Tibial nerve (tissue), 4 donors: ENCODE measurements around the gene ATP6V0D1. TPM values are rescaled to one million over a fixed set of nuclear protein-coding genes. Genes with fewer than 3 reads are reported as not detected.
A peak's percentile ranks its signal among the peaks of the same experiment; 100 is the strongest.

Source experiments
- DNase-seq, 2 donors: peaks; one replicate each; pipeline ENCODE4 v3.0.0-alpha.2; 2019; ENCODE audit warnings: low spot score in 2 of 2
- H3K27ac ChIP-seq, 4 donors: fragments of 200-600 bp; sonication (generic) in 3 of 4; one replicate each; pipeline ENCODE4 v1.5.1; 2017 to 2019; ENCODE audit warnings: mild to moderate bottlenecking in 1 of 4
- H3K27me3 ChIP-seq, 2 donors: fragments of 200-600 bp; sonication (generic) in 1 of 2; one replicate each; pipeline versions ENCODE4 v1.5.1 to v1.6.0; 2017 to 2019
- H3K36me3 ChIP-seq, 3 donors: fragments of 200-600 bp; sonication (generic); one replicate each; pipeline ENCODE4 v1.5.1; 2018 to 2019
- H3K4me1 ChIP-seq, 4 donors: fragments of 200-600 bp; sonication (generic) in 3 of 4; one replicate each; pipeline ENCODE4 v1.5.1; 2017 to 2019
- H3K4me3 ChIP-seq, 4 donors: fragments of 200-600 bp; sonication (generic) in 3 of 4; one replicate each; pipeline ENCODE4 v1.5.1; 2017 to 2019; ENCODE audit warnings: mild to moderate bottlenecking in 1 of 4, moderate library complexity in 1 of 4
- H3K9me3 ChIP-seq, 4 donors: fragments of 200-600 bp; sonication (generic) in 3 of 4; one replicate each; pipeline ENCODE4 v1.5.1; 2017 to 2019
- EP300 ChIP-seq, 2 donors: sonication (generic); formaldehyde crosslinking; IDR thresholded peaks; one replicate each; pipeline ENCODE4 v1.6.1; 2017; ENCODE audit warnings: antibody characterized with exemption in 2 of 2, mild to moderate bottlenecking in 1 of 2
- POLR2A ChIP-seq, 2 donors: fragments of 450-650 bp; IDR thresholded peaks; one replicate each; pipeline ENCODE4 v1.6.1; 2017; ENCODE audit warnings: antibody characterized with exemption in 2 of 2, mild to moderate bottlenecking in 2 of 2, moderate library complexity in 2 of 2
- WGBS, 2 donors: methylation state at CpG; one replicate each; pipeline ENCODE4 v1.1.5; 2018; 5-methylcytosine and 5-hydroxymethylcytosine counted together
- total RNA-seq, 4 donors: library from RNA; depleted of rRNA; stranded (reverse); fragments of >200 nt; gene quantifications; one replicate each; pipeline ENCODE4 v1.1.0, GENCODE V29; 2016
- TF ChIP-seq, protein P1 (sequence below), 5 experiments: fragments of 200-600 bp in 3 of 5; fragments of 450-650 bp in 2 of 5; sonication (generic) in 3 of 5; IDR thresholded peaks; one replicate each; pipeline ENCODE4 v1.5.1; 2016 to 2019; ENCODE audit warnings: antibody characterized with exemption in 5 of 5, mild to moderate bottlenecking in 3 of 5, moderate library complexity in 2 of 5

ATP6V0D1 gene
- total RNA-seq, 4 donors from 2014 or later = 55.1 to 113 (median 73.7) TPM

DNA sequence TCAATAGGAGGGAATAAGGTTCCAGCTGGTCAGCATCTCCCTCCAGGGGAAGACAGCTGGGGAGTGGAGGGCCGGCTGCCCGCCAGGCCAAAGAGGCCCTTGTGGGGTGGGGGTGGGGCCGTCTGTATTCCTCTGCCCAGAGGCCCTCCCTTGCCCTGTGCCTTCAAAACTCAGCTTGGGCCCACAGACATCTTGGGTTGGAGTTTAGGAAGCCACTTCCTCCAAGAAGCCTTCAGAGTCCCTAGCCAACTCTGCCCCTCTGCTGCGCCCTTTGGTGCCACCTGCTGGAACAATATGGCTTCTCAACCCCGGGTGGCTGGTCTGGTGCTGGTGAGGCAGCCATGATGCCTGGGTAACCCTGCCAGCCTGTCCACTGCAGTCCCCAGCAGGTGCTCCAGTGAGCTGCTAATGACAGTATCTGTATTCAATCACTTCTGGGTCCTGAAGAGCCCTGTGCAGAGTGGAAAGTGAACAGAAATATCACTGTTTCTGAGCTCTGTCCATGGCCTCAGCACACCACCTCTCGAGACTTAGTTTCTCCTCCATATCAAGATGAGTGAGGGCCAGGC, 33.4 kb downstream of the ATP6V0D1 start:
- DNase-seq = no peak
- no peaks in the 10 kb centered on the region for H3K9me3 ChIP-seq
- H3K4me3 ChIP-seq = no peak overlapping the region
- TF ChIP-seq, protein P1, sequence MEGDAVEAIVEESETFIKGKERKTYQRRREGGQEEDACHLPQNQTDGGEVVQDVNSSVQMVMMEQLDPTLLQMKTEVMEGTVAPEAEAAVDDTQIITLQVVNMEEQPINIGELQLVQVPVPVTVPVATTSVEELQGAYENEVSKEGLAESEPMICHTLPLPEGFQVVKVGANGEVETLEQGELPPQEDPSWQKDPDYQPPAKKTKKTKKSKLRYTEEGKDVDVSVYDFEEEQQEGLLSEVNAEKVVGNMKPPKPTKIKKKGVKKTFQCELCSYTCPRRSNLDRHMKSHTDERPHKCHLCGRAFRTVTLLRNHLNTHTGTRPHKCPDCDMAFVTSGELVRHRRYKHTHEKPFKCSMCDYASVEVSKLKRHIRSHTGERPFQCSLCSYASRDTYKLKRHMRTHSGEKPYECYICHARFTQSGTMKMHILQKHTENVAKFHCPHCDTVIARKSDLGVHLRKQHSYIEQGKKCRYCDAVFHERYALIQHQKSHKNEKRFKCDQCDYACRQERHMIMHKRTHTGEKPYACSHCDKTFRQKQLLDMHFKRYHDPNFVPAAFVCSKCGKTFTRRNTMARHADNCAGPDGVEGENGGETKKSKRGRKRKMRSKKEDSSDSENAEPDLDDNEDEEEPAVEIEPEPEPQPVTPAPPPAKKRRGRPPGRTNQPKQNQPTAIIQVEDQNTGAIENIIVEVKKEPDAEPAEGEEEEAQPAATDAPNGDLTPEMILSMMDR (IDR thresholded peaks at IDR 0.05) = peak in 3 of 5 experiments; percentile 15 to 32 (median 27)
- TF ChIP-seq EP300 (IDR thresholded peaks at IDR 0.05) (no peak), POLR2A (IDR thresholded peaks at IDR 0.05) (no peak)
- no peaks in the 10 kb centered on the region for H3K27me3 ChIP-seq
- peaks cover 0 to 88% (median 51%) of the 10 kb centered on the region in 4 donors for H3K4me1 ChIP-seq
- peaks cover 0 to 43% (median 2%) of the 10 kb centered on the region in 3 donors for H3K36me3 ChIP-seq
- peak overlapping the region in 1 of 4 donors; percentile 42 for H3K27ac ChIP-seq
- 38 to 53% methylated on average over 6 of the region's 6 CpGs for WGBS, 2 donors

GRCh38 chr16:67446968-67447507, 33.9 kb downstream of the ATP6V0D1 start:
- WGBS, 2 donors = 50 to 87% methylated on average over 6 to 8 of the region's 8 CpGs
- Histone ChIP-seq H3K27me3 (no peaks in the 10 kb centered on the region), H3K9me3 (no peaks in the 10 kb centered on the region), H3K36me3 (peaks cover 0 to 39% (median 3%) of the 10 kb centered on the region in 3 donors), H3K4me3 (no peak overlapping the region), H3K27ac (peak overlapping the region in 2 of 4 donors; percentile 13 to 42), H3K4me1 (peaks cover 0 to 89% (median 52%) of the 10 kb centered on the region in 4 donors)
- no peak for DNase-seq
- TF ChIP-seq EP300 (IDR thresholded peaks at IDR 0.05) (no peak), POLR2A (IDR thresholded peaks at IDR 0.05) (no peak)
- TF ChIP-seq, protein P1 (IDR thresholded peaks at IDR 0.05) = no peak

DNA sequence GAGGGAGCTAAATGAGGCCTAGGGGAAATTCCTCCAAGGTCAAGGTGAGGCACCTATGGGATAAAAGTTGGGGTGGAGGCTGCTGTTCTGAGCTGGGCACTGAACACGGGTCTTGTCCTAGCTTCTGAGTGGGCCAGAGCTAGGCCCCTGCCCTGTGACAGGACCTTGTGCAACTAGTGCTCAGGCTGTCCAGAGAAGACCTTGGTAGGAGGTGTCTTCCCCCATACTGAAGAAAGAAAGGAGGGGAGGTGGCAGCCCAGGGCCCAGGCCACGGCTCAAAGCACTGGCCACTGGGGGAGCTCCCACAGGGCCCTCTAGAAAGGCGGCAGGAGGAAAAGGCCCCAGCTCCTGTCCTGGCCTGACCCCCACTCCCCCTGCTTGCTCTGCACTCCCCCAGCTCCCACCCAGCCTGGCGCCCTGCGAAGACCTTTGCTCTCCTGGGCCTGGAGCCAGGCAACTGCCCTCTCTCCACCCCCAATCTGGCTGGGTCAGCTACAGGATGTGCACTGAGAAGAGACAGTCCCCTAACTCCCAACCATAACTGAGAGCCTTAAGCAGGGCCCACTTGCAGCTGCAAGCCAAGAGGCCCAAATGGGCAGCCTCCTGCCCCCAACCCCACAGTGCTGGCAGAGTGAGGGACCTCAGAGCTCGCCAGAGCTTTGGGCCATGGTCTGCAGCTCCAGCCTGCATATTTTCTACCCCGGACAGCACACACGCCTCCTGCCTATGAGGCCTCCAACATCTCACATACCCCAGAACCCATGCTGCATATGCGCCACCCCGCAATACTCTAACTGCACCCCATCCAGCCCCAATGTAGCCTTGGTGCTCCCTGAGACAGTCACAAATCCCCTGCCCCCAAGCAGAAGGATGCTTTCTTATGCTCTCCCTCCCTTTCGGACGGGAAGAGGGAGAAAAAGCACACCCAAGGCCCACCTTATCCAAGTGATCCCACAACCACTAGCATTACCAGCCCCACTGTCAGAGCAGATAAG, 34.7 kb downstream of the ATP6V0D1 start:
- DNase-seq = no peak
- TF ChIP-seq EP300 (IDR thresholded peaks at IDR 0.05) (no peak), POLR2A (IDR thresholded peaks at IDR 0.05) (no peak)
- TF ChIP-seq, protein P1 (IDR thresholded peaks at IDR 0.05) = no peak
- H3K4me1 ChIP-seq = peaks cover 0 to 84% (median 48%) of the 10 kb centered on the region in 4 donors
- H3K27ac ChIP-seq = peak overlapping the region in 3 of 4 donors; percentile 13 to 70 (median 50)
- H3K9me3 ChIP-seq = no peaks in the 10 kb centered on the region
- peaks cover 0 to 34% (median 3%) of the 10 kb centered on the region in 3 donors for H3K36me3 ChIP-seq
- 39 to 60% methylated on average over 9 to 12 of the region's 12 CpGs for WGBS, 2 donors
- no peaks in the 10 kb centered on the region for H3K27me3 ChIP-seq
- H3K4me3 ChIP-seq = no peak overlapping the region

- Histone ChIP-seq H3K27ac (peak overlapping the region in 3 of 4 donors; percentile 13 to 70 (median 50)), H3K4me3 (no peak overlapping the region), H3K27me3 (no peaks in the 10 kb centered on the region), H3K9me3 (no peaks in the 10 kb centered on the region), H3K36me3 (peaks cover 0 to 33% (median 3%) of the 10 kb centered on the region in 3 donors), H3K4me1 (peaks cover 0 to 77% (median 45%) of the 10 kb centered on the region in 4 donors)
- DNase-seq = no peak
- TF ChIP-seq, protein P1 (IDR thresholded peaks at IDR 0.05) = no peak
- TF ChIP-seq POLR2A (IDR thresholded peaks at IDR 0.05) (no peak), EP300 (IDR thresholded peaks at IDR 0.05) (no peak)
- WGBS, 2 donors = 51 to 54% methylated on average over 3 of the region's 3 CpGs
Observed at GRCh38 chr16:67445441-67445912, 35.5 kb downstream of the ATP6V0D1 start.
